ENCODE results near the gene RPUSD4.

The RPUSD4 gene

GRCh38 chr11:126214441-126214840 is 3.0 kb upstream of the RPUSD4 start:
- no peak for DNase-seq (ENCODE audit: low read depth in 2 of 2, low spot score in 1 of 2)

GRCh38 chr11:126212089-126212660 is 725 bp upstream of the RPUSD4 start:
- DNase-seq (ENCODE audit: low read depth in 2 of 2, low spot score in 1 of 2): no peak

GRCh38 chr11:126210871-126211235 is 597 bp downstream of the RPUSD4 start:
- no peak for DNase-seq (ENCODE audit: low read depth in 2 of 2, low spot score in 1 of 2)

GRCh38 chr11:126207896-126208295 is 3.6 kb downstream of the RPUSD4 start:
- DNase-seq (ENCODE audit: low read depth in 2 of 2, low spot score in 1 of 2): no peak

- no peak for DNase-seq (ENCODE audit: low read depth in 2 of 2, low spot score in 1 of 2)
Measured at GRCh38 chr11:126205359-126205758, 6.1 kb downstream of the RPUSD4 start.

- no peak for DNase-seq (ENCODE audit: low read depth in 2 of 2, low spot score in 1 of 2)
Measured at GRCh38 chr11:126202646-126203359, 8.6 kb downstream of the RPUSD4 start.

GRCh38 chr11:126198648-126199047 is 12.8 kb downstream of the RPUSD4 start:
- no peak for DNase-seq (ENCODE audit: low read depth in 2 of 2, low spot score in 1 of 2)

GRCh38 chr11:126197277-126197939 is 14.0 kb downstream of the RPUSD4 start:
- no peak for DNase-seq (ENCODE audit: low read depth in 2 of 2, low spot score in 1 of 2)

- no peak for DNase-seq (ENCODE audit: low read depth in 2 of 2, low spot score in 1 of 2)
Measured at GRCh38 chr11:126195119-126195518, 16.3 kb downstream of the RPUSD4 start.

- no peak for DNase-seq (ENCODE audit: low read depth in 2 of 2, low spot score in 1 of 2)
Measured at GRCh38 chr11:126194121-126194543, 17.3 kb downstream of the RPUSD4 start.

- DNase-seq (ENCODE audit: low read depth in 2 of 2, low spot score in 1 of 2): no peak
Measured at GRCh38 chr11:126193038-126193478, 18.4 kb downstream of the RPUSD4 start.

GRCh38 chr11:126192361-126192760 is 19.1 kb downstream of the RPUSD4 start:
- DNase-seq (ENCODE audit: low read depth in 2 of 2, low spot score in 1 of 2): no peak

- DNase-seq (ENCODE audit: low read depth in 2 of 2, low spot score in 1 of 2): no peak
Measured at GRCh38 chr11:126191379-126192073, 19.9 kb downstream of the RPUSD4 start.

- DNase-seq (ENCODE audit: low read depth in 2 of 2, low spot score in 1 of 2): no peak
Measured at GRCh38 chr11:126190792-126191191, 20.7 kb downstream of the RPUSD4 start.

GRCh38 chr11:126189109-126189929 is 22.1 kb downstream of the RPUSD4 start:
- no peak for DNase-seq (ENCODE audit: low read depth in 2 of 2, low spot score in 1 of 2)

GRCh38 chr11:126188332-126189108 is 22.9 kb downstream of the RPUSD4 start:
- no peak for DNase-seq (ENCODE audit: low read depth in 2 of 2, low spot score in 1 of 2)

GRCh38 chr11:126186708-126187529 is 24.5 kb downstream of the RPUSD4 start:
- DNase-seq (ENCODE audit: low read depth in 2 of 2, low spot score in 1 of 2): no peak

GRCh38 chr11:126186025-126186698 is 25.3 kb downstream of the RPUSD4 start:
- DNase-seq (ENCODE audit: low read depth in 2 of 2, low spot score in 1 of 2): no peak

All from stimulated activated CD8-positive, alpha-beta memory T cell treated with anti-CD3 and anti-CD28 coated beads, Interleukin-4, amount 100 ng/mL, for 1 hour (primary cell).